ENCODE results near the gene PRKAG2. TPM values are rescaled to one million over a fixed set of nuclear protein-coding genes. Genes with fewer than 3 reads are reported as not detected.

The PRKAG2 gene
- total RNA-seq, 1 donor from 2014 or later, result 20.6 TPM

DNA sequence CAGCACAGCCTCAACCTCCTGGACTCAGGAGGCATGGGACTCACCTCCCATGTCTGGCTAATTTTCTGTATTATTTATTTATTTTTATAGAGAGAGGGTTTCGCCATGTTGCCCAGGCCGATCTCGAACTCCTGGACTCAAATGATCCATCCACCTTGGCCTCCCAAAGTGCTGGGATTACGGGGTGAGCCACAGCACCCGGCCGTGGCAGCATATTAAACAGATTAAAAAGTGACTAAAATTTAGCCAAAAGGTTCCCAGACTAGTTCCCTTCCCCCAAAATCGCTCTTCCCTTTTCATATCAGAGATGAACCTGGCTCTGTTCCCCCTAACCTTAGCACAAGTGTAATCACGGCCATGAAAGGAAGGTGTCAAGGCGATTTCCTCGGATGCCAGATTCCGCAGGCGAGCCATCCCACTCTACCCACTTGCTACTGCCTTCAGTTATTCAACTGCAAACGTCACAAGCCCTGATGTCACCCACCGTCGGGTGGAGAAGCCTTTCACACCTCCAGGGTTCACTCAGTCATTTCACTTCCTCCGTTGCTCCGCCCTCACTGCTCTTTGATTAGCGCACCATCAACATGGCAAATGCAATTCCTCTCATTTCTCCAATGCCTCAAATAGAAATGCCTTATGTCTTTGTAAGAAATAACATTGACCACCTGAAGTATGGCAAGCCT lies 252.5 kb downstream of the PRKAG2 start:
- Mint-ChIP-seq H3K4me1 (ENCODE audit: low read depth) (no peaks in the 10 kb centered on the region), H3K27ac (no peak overlapping the region)

DNA sequence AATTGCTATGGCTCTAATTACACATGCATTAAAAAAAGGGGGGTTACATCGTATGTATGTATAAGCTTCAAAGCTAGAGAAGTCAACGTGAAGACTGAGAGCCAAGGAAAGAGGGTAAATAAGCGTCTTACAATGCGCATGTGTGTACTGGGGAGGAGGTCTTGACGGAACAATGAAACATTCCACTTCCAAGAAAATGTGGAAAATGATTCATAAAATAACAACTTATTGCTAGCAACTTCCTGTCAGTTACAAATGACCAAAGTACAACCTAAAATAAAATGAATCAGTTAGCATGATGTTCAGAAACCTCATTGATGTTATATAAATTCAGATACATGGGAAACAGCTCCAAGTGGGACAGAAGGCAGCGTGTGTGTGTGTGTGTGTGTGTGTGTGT lies 253.1 kb downstream of the PRKAG2 start:
- Mint-ChIP-seq H3K27ac (no peak overlapping the region), H3K4me3 (ENCODE audit: low read depth) (no peak overlapping the region), H3K4me1 (ENCODE audit: low read depth) (no peaks in the 10 kb centered on the region), H3K27me3 (no peaks in the 10 kb centered on the region), H3K9me3 (ENCODE audit: low read depth) (no peaks in the 10 kb centered on the region), H3K36me3 (ENCODE audit: insufficient read depth) (peaks cover 1% of the 10 kb centered on the region)
- TF ChIP-seq, protein P1, sequence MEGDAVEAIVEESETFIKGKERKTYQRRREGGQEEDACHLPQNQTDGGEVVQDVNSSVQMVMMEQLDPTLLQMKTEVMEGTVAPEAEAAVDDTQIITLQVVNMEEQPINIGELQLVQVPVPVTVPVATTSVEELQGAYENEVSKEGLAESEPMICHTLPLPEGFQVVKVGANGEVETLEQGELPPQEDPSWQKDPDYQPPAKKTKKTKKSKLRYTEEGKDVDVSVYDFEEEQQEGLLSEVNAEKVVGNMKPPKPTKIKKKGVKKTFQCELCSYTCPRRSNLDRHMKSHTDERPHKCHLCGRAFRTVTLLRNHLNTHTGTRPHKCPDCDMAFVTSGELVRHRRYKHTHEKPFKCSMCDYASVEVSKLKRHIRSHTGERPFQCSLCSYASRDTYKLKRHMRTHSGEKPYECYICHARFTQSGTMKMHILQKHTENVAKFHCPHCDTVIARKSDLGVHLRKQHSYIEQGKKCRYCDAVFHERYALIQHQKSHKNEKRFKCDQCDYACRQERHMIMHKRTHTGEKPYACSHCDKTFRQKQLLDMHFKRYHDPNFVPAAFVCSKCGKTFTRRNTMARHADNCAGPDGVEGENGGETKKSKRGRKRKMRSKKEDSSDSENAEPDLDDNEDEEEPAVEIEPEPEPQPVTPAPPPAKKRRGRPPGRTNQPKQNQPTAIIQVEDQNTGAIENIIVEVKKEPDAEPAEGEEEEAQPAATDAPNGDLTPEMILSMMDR (IDR thresholded peaks at IDR 0.05; ENCODE audit: unreplicated experiment), result no peak
- no peak for DNase-seq (ENCODE audit: low spot score, unreplicated experiment)

More for the DNA sequence above, 252.5 kb downstream of the PRKAG2 start:
- Mint-ChIP-seq H3K9me3 (ENCODE audit: low read depth) (no peaks in the 10 kb centered on the region), H3K4me3 (ENCODE audit: low read depth) (no peak overlapping the region), H3K27me3 (no peaks in the 10 kb centered on the region), H3K36me3 (ENCODE audit: insufficient read depth) (peaks cover 1% of the 10 kb centered on the region)
- TF ChIP-seq, protein P1 (IDR thresholded peaks at IDR 0.05; ENCODE audit: unreplicated experiment), result no peak
- DNase-seq (ENCODE audit: low spot score, unreplicated experiment), result no peak

DNA sequence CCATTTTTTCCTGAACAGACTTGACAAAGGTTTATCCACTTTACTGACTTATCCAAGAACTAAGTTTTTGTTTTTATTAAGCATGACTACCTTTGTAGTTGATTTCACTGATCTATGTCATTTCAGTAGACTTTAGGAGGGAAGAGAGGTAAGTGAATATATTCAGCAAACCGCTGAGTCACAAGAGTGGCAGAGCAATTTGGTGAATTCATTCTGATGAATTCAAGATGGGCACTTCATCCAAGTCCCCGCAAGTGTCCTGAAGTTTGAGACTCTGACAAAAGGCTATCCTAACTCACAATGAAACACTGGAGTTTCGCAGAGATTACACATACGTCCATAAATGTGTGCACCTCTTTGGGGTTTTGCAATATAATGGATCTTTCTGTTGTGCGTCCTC lies 255.0 kb downstream of the PRKAG2 start:
- DNase-seq (ENCODE audit: low spot score, unreplicated experiment), result no peak
- H3K4me1 Mint-ChIP-seq (ENCODE audit: low read depth), result no peaks in the 10 kb centered on the region
- H3K27me3 Mint-ChIP-seq, result no peaks in the 10 kb centered on the region
- TF ChIP-seq, protein P1 (IDR thresholded peaks at IDR 0.05; ENCODE audit: unreplicated experiment), result no peak
- no peak overlapping the region for H3K27ac Mint-ChIP-seq
- peaks cover 1% of the 10 kb centered on the region for H3K36me3 Mint-ChIP-seq (ENCODE audit: insufficient read depth)
- H3K4me3 Mint-ChIP-seq (ENCODE audit: low read depth), result no peak overlapping the region
- no peaks in the 10 kb centered on the region for H3K9me3 Mint-ChIP-seq (ENCODE audit: low read depth)

DNA sequence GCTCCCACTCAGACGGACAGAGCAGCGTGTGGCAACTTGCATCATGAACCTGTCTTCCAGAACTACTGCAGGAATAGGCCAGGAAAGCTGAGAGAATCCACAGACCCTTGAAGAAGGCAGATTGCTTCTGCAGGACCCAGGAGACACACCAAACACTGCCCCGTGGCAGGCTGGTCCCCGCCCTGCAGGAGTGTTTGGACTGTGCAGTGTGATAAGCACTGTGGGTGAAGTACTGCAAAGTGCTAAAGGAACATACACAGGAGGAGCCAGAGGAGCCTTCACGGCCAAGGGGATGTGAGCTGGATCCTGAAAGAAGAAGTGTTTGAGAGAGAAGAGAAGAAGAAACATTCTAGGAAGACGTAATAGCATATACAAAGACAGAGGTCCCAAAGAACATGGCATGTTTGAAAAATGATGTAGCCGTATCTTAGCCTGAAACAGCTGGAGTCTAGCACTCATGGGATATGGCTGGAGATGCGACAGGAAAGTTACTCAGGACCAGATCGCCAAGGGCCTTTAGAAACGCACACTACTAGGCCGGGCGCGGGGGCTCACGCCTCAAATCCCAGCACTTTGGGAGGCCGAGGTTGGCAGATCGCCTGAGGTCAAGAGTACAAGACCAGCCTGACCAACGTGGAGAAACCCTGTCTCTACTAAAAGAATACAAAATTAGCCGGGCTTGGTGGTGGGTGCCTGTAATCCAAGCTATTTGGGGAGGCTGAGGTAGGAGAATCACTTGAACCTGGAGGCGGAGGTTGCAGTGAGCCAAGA lies 260.3 kb downstream of the PRKAG2 start:
- H3K4me3 Mint-ChIP-seq (ENCODE audit: low read depth), result no peak overlapping the region
- H3K4me1 Mint-ChIP-seq (ENCODE audit: low read depth), result peaks cover 14% of the 10 kb centered on the region
- H3K9me3 Mint-ChIP-seq (ENCODE audit: low read depth), result no peaks in the 10 kb centered on the region
- no peaks in the 10 kb centered on the region for H3K36me3 Mint-ChIP-seq (ENCODE audit: insufficient read depth)
- no peak for DNase-seq (ENCODE audit: low spot score, unreplicated experiment)
- TF ChIP-seq, protein P1 (IDR thresholded peaks at IDR 0.05; ENCODE audit: unreplicated experiment), result no peak
- no peaks in the 10 kb centered on the region for H3K27me3 Mint-ChIP-seq
- peak overlapping the region; percentile 1 for H3K27ac Mint-ChIP-seq

DNA sequence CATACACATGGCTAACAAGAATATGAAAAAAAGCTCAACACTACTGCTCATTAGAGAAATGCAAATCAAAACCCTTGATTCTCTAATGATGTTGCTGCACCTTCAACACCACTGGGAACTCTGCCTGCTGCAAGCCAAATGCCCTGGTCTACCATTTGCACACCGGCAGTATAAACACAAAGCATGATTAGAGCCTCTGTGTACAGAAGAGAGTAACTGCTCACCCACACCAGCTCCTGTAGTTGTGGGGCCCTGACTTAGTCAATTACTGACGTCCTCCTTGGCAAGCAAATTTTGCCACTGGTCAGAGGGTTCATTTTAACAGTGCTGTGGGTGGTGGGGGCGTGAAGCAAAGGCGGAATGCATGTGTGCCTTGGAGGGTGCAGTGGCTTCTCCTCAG lies 261.1 kb downstream of the PRKAG2 start:
- Mint-ChIP-seq H3K27me3 (no peaks in the 10 kb centered on the region), H3K36me3 (ENCODE audit: insufficient read depth) (no peaks in the 10 kb centered on the region), H3K27ac (no peak overlapping the region), H3K9me3 (ENCODE audit: low read depth) (no peaks in the 10 kb centered on the region), H3K4me3 (ENCODE audit: low read depth) (no peak overlapping the region), H3K4me1 (ENCODE audit: low read depth) (peaks cover 14% of the 10 kb centered on the region)
- TF ChIP-seq, protein P1 (IDR thresholded peaks at IDR 0.05; ENCODE audit: unreplicated experiment), result no peak
- no peak for DNase-seq (ENCODE audit: low spot score, unreplicated experiment)
